ENCODE results near the gene HHATL. TPM values are rescaled to one million over a fixed set of nuclear protein-coding genes. Genes with fewer than 3 reads are reported as not detected.

The HHATL gene
- total and polyA plus RNA-seq, 5 donors from 2014 or later: not detected

GRCh38 chr3:42670051-42670576 is 32.5 kb downstream of the HHATL start:
- no peaks in the 10 kb centered on the region for H3K9me3 ChIP-seq (ENCODE audit: control insufficient read depth in 2 of 2, low read length in 2 of 2)
- no peak overlapping the region for H3K27ac ChIP-seq (ENCODE audit: insufficient read depth, low read length, poor library complexity, severe bottlenecking)
- peaks cover 0 to 3% (median 0%) of the 10 kb centered on the region in 7 donors for H3K9me3 Mint-ChIP-seq
- no peak overlapping the region for H3K27ac Mint-ChIP-seq
- no peaks in the 10 kb centered on the region for H3K36me3 ChIP-seq (ENCODE audit: control insufficient read depth, insufficient read depth, low read length)
- H3K4me1 ChIP-seq (ENCODE audit: control insufficient read depth, insufficient read depth, low read length, poor library complexity, severe bottlenecking): no peaks in the 10 kb centered on the region
- H3K27me3 Mint-ChIP-seq: peaks cover 4% of the 10 kb centered on the region
- H3K36me3 Mint-ChIP-seq: no peaks in the 10 kb centered on the region
- no peak overlapping the region for H3K4me3 ChIP-seq (ENCODE audit: low read depth, low read length)
- DNase-seq: no peak
- H3K27me3 ChIP-seq (ENCODE audit: control insufficient read depth, insufficient read depth, low read length): no peaks in the 10 kb centered on the region
- ATAC-seq (ENCODE audit: low read depth in 2 of 2): no peak
- peaks cover 0 to 6% (median 0%) of the 10 kb centered on the region in 4 donors for H3K4me1 Mint-ChIP-seq
- no peak overlapping the region for H3K4me3 Mint-ChIP-seq

- ATAC-seq (ENCODE audit: low read depth in 2 of 2) (no peak), DNase-seq (no peak)
- Histone ChIP-seq H3K36me3 (ENCODE audit: control insufficient read depth, insufficient read depth, low read length) (no peaks in the 10 kb centered on the region), H3K9me3 (ENCODE audit: control insufficient read depth in 2 of 2, low read length in 2 of 2) (no peaks in the 10 kb centered on the region), H3K4me1 (ENCODE audit: control insufficient read depth, insufficient read depth, low read length, poor library complexity, severe bottlenecking) (no peaks in the 10 kb centered on the region), H3K27me3 (ENCODE audit: control insufficient read depth, insufficient read depth, low read length) (no peaks in the 10 kb centered on the region), H3K4me3 (ENCODE audit: low read depth, low read length) (no peak overlapping the region), H3K27ac (ENCODE audit: insufficient read depth, low read length, poor library complexity, severe bottlenecking) (no peak overlapping the region)
- Mint-ChIP-seq H3K4me1 (peaks cover 0 to 6% (median 0%) of the 10 kb centered on the region in 4 donors), H3K36me3 (no peaks in the 10 kb centered on the region), H3K4me3 (no peak overlapping the region), H3K27me3 (peaks cover 4% of the 10 kb centered on the region), H3K27ac (no peak overlapping the region), H3K9me3 (peaks cover 0 to 3% (median 0%) of the 10 kb centered on the region in 7 donors)
Measured at GRCh38 chr3:42668793-42669217, 33.8 kb downstream of the HHATL start.

GRCh38 chr3:42668413-42668760 is 34.2 kb downstream of the HHATL start:
- Mint-ChIP-seq H3K27me3 (peaks cover 4% of the 10 kb centered on the region), H3K36me3 (no peaks in the 10 kb centered on the region), H3K9me3 (peaks cover 0 to 3% (median 0%) of the 10 kb centered on the region in 7 donors), H3K27ac (no peak overlapping the region), H3K4me1 (peaks cover 0 to 6% (median 0%) of the 10 kb centered on the region in 4 donors), H3K4me3 (no peak overlapping the region)
- Histone ChIP-seq H3K4me3 (ENCODE audit: low read depth, low read length) (no peak overlapping the region), H3K9me3 (ENCODE audit: control insufficient read depth in 2 of 2, low read length in 2 of 2) (no peaks in the 10 kb centered on the region), H3K27ac (ENCODE audit: insufficient read depth, low read length, poor library complexity, severe bottlenecking) (no peak overlapping the region), H3K36me3 (ENCODE audit: control insufficient read depth, insufficient read depth, low read length) (no peaks in the 10 kb centered on the region), H3K4me1 (ENCODE audit: control insufficient read depth, insufficient read depth, low read length, poor library complexity, severe bottlenecking) (no peaks in the 10 kb centered on the region), H3K27me3 (ENCODE audit: control insufficient read depth, insufficient read depth, low read length) (no peaks in the 10 kb centered on the region)
- ATAC-seq (ENCODE audit: low read depth in 2 of 2) (no peak), DNase-seq (no peak)

GRCh38 chr3:42667523-42668412 is 34.8 kb downstream of the HHATL start:
- Mint-ChIP-seq H3K4me3 (no peak overlapping the region), H3K27me3 (peaks cover 4% of the 10 kb centered on the region), H3K4me1 (peaks cover 0 to 5% (median 0%) of the 10 kb centered on the region in 4 donors), H3K36me3 (no peaks in the 10 kb centered on the region), H3K9me3 (peaks cover 0 to 3% (median 0%) of the 10 kb centered on the region in 7 donors), H3K27ac (no peak overlapping the region)
- Histone ChIP-seq H3K9me3 (ENCODE audit: control insufficient read depth in 2 of 2, low read length in 2 of 2) (no peaks in the 10 kb centered on the region), H3K4me3 (ENCODE audit: low read depth, low read length) (no peak overlapping the region), H3K27ac (ENCODE audit: insufficient read depth, low read length, poor library complexity, severe bottlenecking) (no peak overlapping the region), H3K36me3 (ENCODE audit: control insufficient read depth, insufficient read depth, low read length) (no peaks in the 10 kb centered on the region), H3K4me1 (ENCODE audit: control insufficient read depth, insufficient read depth, low read length, poor library complexity, severe bottlenecking) (no peaks in the 10 kb centered on the region), H3K27me3 (ENCODE audit: control insufficient read depth, insufficient read depth, low read length) (no peaks in the 10 kb centered on the region)
- DNase-seq: no peak
- no peak for ATAC-seq (ENCODE audit: low read depth in 2 of 2)

- H3K27ac Mint-ChIP-seq: no peak overlapping the region
- Histone ChIP-seq H3K4me1 (ENCODE audit: control insufficient read depth, insufficient read depth, low read length, poor library complexity, severe bottlenecking) (no peaks in the 10 kb centered on the region), H3K4me3 (ENCODE audit: low read depth, low read length) (no peak overlapping the region), H3K9me3 (ENCODE audit: control insufficient read depth in 2 of 2, low read length in 2 of 2) (no peaks in the 10 kb centered on the region), H3K27me3 (ENCODE audit: control insufficient read depth, insufficient read depth, low read length) (no peaks in the 10 kb centered on the region), H3K27ac (ENCODE audit: insufficient read depth, low read length, poor library complexity, severe bottlenecking) (no peak overlapping the region), H3K36me3 (ENCODE audit: control insufficient read depth, insufficient read depth, low read length) (no peaks in the 10 kb centered on the region)
- H3K9me3 Mint-ChIP-seq: no peaks in the 10 kb centered on the region
- no peaks in the 10 kb centered on the region for H3K4me1 Mint-ChIP-seq
- H3K36me3 Mint-ChIP-seq: no peaks in the 10 kb centered on the region
- no peak for DNase-seq
- no peak overlapping the region for H3K4me3 Mint-ChIP-seq
- H3K27me3 Mint-ChIP-seq: peaks cover 4% of the 10 kb centered on the region
- ATAC-seq (ENCODE audit: low read depth in 2 of 2): no peak
Measured at GRCh38 chr3:42667096-42667522, 35.5 kb downstream of the HHATL start.

GRCh38 chr3:42666577-42666998 is 36.0 kb downstream of the HHATL start:
- Mint-ChIP-seq H3K4me1 (no peaks in the 10 kb centered on the region), H3K36me3 (no peaks in the 10 kb centered on the region), H3K27ac (no peak overlapping the region), H3K27me3 (peaks cover 4% of the 10 kb centered on the region), H3K4me3 (no peak overlapping the region), H3K9me3 (no peaks in the 10 kb centered on the region)
- Histone ChIP-seq H3K36me3 (ENCODE audit: control insufficient read depth, insufficient read depth, low read length) (no peaks in the 10 kb centered on the region), H3K9me3 (ENCODE audit: control insufficient read depth in 2 of 2, low read length in 2 of 2) (no peaks in the 10 kb centered on the region), H3K4me1 (ENCODE audit: control insufficient read depth, insufficient read depth, low read length, poor library complexity, severe bottlenecking) (no peaks in the 10 kb centered on the region), H3K27ac (ENCODE audit: insufficient read depth, low read length, poor library complexity, severe bottlenecking) (no peak overlapping the region), H3K4me3 (ENCODE audit: low read depth, low read length) (no peak overlapping the region), H3K27me3 (ENCODE audit: control insufficient read depth, insufficient read depth, low read length) (no peaks in the 10 kb centered on the region)
- DNase-seq (no peak), ATAC-seq (ENCODE audit: low read depth in 2 of 2) (no peak)

GRCh38 chr3:42666022-42666421 is 36.6 kb downstream of the HHATL start:
- H3K27me3 Mint-ChIP-seq: peaks cover 4% of the 10 kb centered on the region
- peaks cover 0 to 2% (median 0%) of the 10 kb centered on the region in 4 donors for H3K4me1 Mint-ChIP-seq
- H3K4me3 Mint-ChIP-seq: no peak overlapping the region
- no peak overlapping the region for H3K27ac Mint-ChIP-seq
- Histone ChIP-seq H3K27me3 (ENCODE audit: control insufficient read depth, insufficient read depth, low read length) (no peaks in the 10 kb centered on the region), H3K27ac (ENCODE audit: insufficient read depth, low read length, poor library complexity, severe bottlenecking) (no peak overlapping the region), H3K4me3 (ENCODE audit: low read depth, low read length) (no peak overlapping the region), H3K36me3 (ENCODE audit: control insufficient read depth, insufficient read depth, low read length) (no peaks in the 10 kb centered on the region), H3K9me3 (ENCODE audit: control insufficient read depth in 2 of 2, low read length in 2 of 2) (no peaks in the 10 kb centered on the region), H3K4me1 (ENCODE audit: control insufficient read depth, insufficient read depth, low read length, poor library complexity, severe bottlenecking) (no peaks in the 10 kb centered on the region)
- DNase-seq (no peak), ATAC-seq (ENCODE audit: low read depth in 2 of 2) (no peak)
- H3K36me3 Mint-ChIP-seq: no peaks in the 10 kb centered on the region
- no peaks in the 10 kb centered on the region for H3K9me3 Mint-ChIP-seq
